HUES6 (cell line): ENCODE data around the gene FABP1.

Experiments used
- H3K27ac ChIP-seq: 2 replicates; pipeline ENCODE4 v1.7.0; 2013; ENCODE audit warnings: low read depth, mild to moderate bottlenecking, low read length, inconsistent platforms
- H3K27me3 ChIP-seq: 2 replicates; pipeline ENCODE4 v1.6.1; 2013; ENCODE audit warnings: low read length; ENCODE audit not compliant: control insufficient read depth, insufficient read depth
- H3K36me3 ChIP-seq: 2 replicates; pipeline ENCODE4 v1.6.1; 2013; ENCODE audit warnings: low read length; ENCODE audit not compliant: control insufficient read depth, insufficient read depth
- H3K4me1 ChIP-seq: 2 replicates; pipeline ENCODE4 v1.6.1; 2013; ENCODE audit warnings: low read length; ENCODE audit not compliant: control insufficient read depth, insufficient read depth
- H3K4me3 ChIP-seq: 2 replicates; pipeline ENCODE4 v1.5.1; 2013; ENCODE audit warnings: low read depth, low read length
- H3K9ac ChIP-seq: one replicate; pipeline ENCODE4 v1.6.1; 2013; ENCODE audit warnings: mild to moderate bottlenecking, low read length
- H3K9me3 ChIP-seq: 2 replicates; pipeline ENCODE4 v1.6.1; 2013; ENCODE audit warnings: low read depth, low read length; ENCODE audit not compliant: control insufficient read depth, insufficient read depth

The FABP1 gene

DNA sequence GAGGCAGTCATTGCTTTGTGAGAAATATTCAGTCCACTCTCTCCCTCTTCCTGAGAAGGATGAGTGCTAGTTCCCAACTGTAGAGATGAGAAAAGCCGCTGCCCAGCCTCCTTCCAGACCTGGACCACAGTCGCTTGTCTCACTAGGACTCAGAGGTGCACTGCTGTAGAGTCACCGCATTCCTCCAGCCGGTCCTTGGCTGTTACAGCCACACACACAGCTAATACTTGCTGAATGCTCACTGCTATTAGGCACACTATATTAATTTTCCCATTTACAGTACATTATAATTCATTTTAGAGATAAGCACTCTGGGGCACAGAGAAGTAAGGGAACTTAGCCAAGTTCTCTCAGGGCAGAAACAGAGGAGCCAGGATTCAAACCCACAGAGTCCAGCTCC, 10.0 kb upstream of the FABP1 start:
- peaks cover 12% of the 10 kb centered on the region; the same call in 1 of the 2 replicates for H3K27me3 ChIP-seq
- H3K36me3 ChIP-seq: no peaks in the 10 kb centered on the region
- no peak overlapping the region for H3K27ac ChIP-seq
- H3K4me3 ChIP-seq: no peak overlapping the region
- no peaks in the 10 kb centered on the region for H3K4me1 ChIP-seq
- H3K9me3 ChIP-seq: no peaks in the 10 kb centered on the region
- H3K9ac ChIP-seq: no peak overlapping the region

DNA sequence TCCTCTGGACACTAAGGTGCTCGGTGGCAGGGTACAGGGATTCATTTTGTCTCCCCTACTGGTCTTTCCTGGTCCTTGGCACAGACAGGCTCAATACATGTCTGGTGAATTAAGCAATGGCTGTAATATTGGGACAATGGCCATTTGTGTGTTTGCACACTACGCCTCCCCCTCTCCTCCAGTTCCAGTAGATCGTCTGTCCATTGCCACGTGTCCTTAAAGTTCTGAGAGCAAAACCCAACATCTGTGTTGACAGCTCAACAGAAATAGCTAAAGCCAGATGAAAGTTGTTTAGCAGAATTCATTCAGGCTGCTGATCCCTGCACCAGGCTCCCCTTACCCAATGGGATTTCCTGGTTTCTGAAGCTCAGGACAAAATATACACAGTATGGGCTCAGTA, 9.0 kb upstream of the FABP1 start:
- no peak overlapping the region for H3K9ac ChIP-seq
- no peaks in the 10 kb centered on the region for H3K9me3 ChIP-seq
- no peak overlapping the region for H3K27ac ChIP-seq
- no peaks in the 10 kb centered on the region for H3K36me3 ChIP-seq
- H3K4me1 ChIP-seq: no peaks in the 10 kb centered on the region
- H3K4me3 ChIP-seq: no peak overlapping the region
- peaks cover 12% of the 10 kb centered on the region; the same call in 1 of the 2 replicates for H3K27me3 ChIP-seq

DNA sequence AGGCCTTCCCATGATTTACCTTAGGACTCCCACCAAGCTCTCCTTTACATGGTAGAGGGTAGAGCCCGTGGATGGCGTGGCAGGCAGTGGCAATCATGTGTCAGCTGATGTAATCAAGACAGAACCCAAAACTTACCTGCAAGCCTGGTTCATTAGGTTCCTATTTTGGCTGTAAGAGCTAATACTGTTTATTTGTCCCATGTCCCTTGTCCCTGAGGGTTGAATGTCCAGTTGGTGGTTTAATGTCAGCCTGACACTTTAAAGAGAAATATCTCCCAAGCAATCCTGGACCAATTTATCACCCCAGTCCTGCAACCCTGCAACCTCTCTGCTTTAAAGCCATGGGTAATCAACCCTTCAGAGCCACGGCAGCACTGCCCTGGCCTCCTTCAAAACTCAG, 6.0 kb upstream of the FABP1 start:
- Histone ChIP-seq H3K9ac (no peak overlapping the region), H3K9me3 (no peaks in the 10 kb centered on the region), H3K4me3 (no peak overlapping the region), H3K4me1 (no peaks in the 10 kb centered on the region), H3K27me3 (peaks cover 9% of the 10 kb centered on the region; the same call in 1 of the 2 replicates), H3K27ac (no peak overlapping the region), H3K36me3 (no peaks in the 10 kb centered on the region)

DNA sequence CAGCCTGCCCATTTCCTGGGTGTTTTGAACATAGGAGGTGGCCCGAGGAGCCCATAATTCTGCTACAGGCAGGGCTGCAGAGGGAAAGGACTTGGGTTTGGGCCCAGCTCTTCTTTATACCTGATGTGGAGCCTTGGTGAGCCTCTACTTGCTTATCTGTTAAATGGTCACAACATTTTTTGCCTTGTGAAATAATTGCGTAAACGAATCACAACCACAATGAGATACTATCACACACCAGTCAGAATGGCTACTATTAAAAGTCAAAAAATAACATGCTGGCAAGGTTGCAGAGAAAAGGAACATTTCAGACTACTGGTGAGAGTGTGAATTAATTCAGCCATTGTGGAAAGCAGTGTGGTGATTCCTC, 4.1 kb upstream of the FABP1 start:
- H3K4me3 ChIP-seq: no peak overlapping the region
- no peaks in the 10 kb centered on the region for H3K9me3 ChIP-seq
- H3K27ac ChIP-seq: no peak overlapping the region
- no peaks in the 10 kb centered on the region for H3K36me3 ChIP-seq
- H3K27me3 ChIP-seq: peaks cover 9% of the 10 kb centered on the region; the same call in 1 of the 2 replicates
- H3K9ac ChIP-seq: no peak overlapping the region
- H3K4me1 ChIP-seq: no peaks in the 10 kb centered on the region

DNA sequence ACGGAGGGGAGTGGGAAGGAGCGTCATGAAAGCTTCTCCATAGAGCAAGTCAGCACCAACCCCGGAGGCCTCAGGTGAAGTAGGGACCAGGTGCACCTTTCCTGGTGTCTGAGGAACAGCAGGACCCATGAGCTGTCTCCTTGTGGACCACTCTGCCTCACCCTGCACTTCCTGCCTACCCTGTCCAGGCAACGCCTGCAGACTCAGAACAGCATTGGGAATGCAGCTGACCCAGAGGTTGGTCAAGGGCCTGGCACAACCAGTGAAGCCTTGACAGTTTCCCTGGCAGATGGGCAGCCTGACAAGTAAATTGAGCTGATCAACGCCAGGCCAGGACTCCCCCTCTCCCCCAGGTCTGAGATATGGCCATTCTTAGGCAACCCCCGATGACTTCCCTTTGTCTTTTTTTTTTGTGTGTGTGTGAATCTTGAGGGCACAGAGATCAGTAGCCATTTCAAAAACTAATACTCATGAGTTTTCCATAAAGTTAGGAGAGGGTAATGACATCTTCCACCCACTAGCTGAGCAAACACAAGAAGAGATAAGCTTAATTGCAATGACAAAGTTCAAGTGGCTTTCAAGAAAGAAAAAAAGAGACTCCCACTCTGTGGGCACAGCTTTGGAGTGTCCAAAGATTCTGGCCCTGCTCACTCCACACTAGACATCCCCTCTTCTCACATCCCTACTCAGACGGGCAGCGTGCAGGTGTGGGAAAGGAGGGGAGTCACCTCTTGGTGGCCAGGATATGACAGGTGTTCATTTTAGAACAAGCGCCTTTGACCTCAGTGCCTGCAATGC, 3.5 kb upstream of the FABP1 start:
- Histone ChIP-seq H3K9ac (no peak overlapping the region), H3K27ac (no peak overlapping the region), H3K9me3 (no peaks in the 10 kb centered on the region), H3K4me1 (no peaks in the 10 kb centered on the region), H3K4me3 (no peak overlapping the region), H3K36me3 (no peaks in the 10 kb centered on the region), H3K27me3 (peaks cover 7% of the 10 kb centered on the region; the same call in 1 of the 2 replicates)

DNA sequence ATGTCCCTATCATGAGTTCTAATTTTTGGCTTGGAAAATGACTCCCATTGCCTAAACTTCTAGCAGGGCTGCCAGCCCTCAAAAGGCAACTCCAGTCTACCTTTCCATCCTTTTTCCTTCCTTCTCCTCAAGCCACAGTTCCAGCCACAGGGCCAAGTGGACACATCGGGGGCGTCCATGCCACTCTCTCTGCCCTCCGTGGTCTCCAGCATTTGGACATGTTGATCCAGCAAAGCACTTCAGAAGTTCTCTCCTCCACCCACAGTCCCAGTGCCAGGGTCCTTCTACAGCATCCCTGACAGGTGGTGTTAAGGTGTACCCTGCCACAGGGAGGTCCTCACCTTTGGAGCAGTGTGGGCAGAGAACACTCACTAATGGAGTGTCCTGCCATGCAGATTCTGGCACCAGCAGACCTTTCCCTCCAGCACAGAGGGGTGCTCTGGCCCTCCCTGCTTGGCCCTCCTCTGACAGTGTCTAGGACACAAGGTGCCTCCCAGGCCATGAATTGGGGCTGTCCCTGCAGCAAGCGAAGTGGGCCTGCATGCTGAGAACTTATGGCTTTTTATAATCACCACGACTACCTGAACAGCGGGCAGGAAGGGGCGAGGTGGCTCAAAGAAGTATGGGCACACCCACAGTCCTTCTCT, 1.6 kb upstream of the FABP1 start:
- Histone ChIP-seq H3K27ac (no peak overlapping the region), H3K4me1 (no peaks in the 10 kb centered on the region), H3K4me3 (no peak overlapping the region), H3K9ac (no peak overlapping the region), H3K9me3 (no peaks in the 10 kb centered on the region), H3K27me3 (peaks cover 7% of the 10 kb centered on the region; the same call in 1 of the 2 replicates), H3K36me3 (no peaks in the 10 kb centered on the region)

DNA sequence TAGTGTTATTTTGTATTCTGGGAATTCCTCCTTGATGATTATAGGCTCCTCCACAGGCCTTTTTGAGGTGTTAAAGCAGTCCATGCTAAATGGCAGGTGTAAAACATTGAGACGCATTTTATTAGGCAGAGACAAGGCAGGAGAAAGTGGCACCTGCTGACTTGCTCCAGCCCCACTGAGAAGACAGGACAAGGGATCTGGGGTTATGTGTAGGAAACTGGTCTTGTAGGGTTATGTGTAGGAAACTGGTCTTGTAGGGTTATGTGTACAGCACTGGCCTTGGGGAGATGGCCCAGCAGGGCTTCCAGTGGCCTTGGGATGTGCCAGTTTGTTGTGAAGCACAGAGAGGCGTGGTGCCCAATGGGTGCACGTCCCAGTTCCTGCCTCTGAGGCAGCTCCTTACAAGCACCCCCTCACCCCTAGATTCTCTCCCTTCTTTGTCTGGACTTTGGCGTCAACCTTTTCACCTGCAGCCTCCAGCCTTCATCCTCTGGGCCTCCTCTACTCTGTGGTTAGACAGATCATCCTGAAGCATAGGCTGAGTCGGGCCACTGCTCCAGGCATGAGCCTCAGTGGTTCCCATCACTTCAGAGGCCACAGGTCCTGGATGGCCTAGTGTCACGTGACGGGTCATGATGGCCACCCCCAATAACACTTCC, 921 bp upstream of the FABP1 start:
- Histone ChIP-seq H3K27me3 (peaks cover 7% of the 10 kb centered on the region; the same call in 1 of the 2 replicates), H3K36me3 (no peaks in the 10 kb centered on the region), H3K4me3 (no peak overlapping the region), H3K9ac (no peak overlapping the region), H3K27ac (no peak overlapping the region), H3K9me3 (no peaks in the 10 kb centered on the region), H3K4me1 (no peaks in the 10 kb centered on the region)

DNA sequence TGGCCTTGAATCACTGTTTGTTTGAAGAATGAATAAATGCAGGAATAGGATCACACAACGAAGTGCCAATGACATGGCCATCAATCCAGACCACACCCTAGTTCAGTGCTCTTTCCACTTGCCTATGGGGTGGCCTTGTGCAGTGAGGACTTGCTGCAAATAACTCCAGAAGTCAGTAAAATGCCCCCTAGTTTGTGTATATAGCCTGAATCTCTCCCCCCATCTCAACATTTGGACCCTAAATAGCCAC, 299 bp downstream of the FABP1 start:
- H3K9ac ChIP-seq: no peak overlapping the region

DNA sequence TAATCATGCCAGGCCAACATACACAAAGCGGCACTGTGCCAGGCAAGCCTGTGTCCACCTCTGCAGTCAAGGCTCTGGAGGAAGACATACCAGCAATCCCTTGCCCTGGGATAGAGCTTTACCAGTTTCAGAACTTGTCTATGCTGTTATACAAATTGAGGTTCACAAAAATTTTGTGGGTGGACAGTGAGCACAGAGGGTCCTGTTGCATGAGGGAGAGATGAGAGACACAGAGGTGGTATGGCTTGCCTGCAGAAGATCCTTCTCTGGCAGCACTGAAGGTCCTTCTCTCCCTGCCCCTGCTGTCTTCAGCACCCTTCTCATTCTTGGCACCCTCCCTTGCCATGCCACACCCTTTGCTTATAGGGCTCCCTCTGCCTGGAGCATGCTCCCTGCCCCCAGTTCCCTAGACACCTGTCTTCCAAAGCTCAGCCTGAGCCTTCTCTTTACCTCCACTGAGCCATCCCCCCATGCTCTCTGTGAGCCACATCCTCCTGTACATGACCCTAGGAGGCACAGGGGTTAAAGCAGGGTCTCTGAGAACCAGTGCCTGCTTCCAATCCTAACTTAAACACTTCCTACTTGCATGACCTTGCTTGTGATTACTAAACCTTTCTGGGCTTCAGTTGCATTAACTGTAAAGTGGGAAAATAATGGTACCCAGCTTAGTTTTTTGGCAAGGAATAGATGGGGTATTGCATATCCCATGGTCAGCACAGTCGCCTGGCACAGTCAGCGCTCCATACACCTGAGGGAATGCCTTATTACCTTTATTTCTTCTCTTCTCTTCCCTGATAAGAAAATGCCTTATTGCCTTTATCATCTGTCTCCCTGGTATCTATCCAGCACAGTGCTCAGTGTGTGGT, 857 bp downstream of the FABP1 start:
- Histone ChIP-seq H3K4me3 (no peak overlapping the region), H3K9ac (no peak overlapping the region), H3K27ac (no peak overlapping the region)

More for the DNA sequence above, 299 bp downstream of the FABP1 start:
- Histone ChIP-seq H3K4me3 (no peak overlapping the region), H3K27ac (no peak overlapping the region), H3K27me3 (peaks cover 7% of the 10 kb centered on the region; the same call in 1 of the 2 replicates), H3K9me3 (no peaks in the 10 kb centered on the region), H3K4me1 (no peaks in the 10 kb centered on the region), H3K36me3 (no peaks in the 10 kb centered on the region)

DNA sequence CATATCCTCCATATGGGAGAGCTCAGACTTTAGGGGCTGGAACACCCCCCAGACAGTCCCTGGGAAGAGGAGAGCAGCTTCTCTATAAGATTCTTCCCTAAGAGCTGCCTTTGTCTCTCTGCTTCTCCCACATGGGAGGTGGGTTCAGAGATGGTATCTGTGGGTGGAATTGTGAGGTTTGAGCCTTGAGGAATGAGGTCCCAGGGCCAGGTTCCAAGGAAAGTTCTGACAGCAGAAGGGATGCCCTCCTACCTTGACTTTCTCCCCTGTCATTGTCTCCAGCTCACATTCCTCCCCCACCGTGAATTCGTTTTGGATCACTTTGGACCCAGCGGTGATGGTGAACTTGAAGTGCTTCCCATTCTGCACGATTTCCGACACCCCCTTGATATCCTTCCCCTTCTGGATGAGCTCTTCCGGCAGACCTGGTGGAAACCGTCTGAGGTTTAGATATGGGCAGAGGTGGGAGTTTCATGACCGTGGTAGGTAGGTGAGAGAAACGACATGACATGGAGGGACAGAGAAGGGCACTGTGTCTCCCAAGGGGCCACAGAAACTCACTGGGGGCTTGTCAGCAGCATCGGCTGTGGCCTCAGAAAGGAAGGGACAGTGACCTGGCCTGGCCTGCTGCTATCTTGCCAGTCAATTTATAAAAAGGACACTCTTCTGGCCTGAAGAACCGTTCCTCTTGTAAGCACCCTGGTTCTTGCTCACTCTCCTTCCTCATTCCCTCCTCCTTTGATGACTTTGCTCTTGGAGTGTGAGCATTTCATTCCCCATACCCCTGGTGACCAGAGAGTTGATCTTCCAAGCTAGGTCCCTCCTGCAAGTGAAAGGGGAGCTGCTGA, 1.7 kb downstream of the FABP1 start:
- Histone ChIP-seq H3K27ac (no peak overlapping the region), H3K4me3 (no peak overlapping the region), H3K27me3 (peaks cover 7% of the 10 kb centered on the region; the same call in 1 of the 2 replicates), H3K4me1 (no peaks in the 10 kb centered on the region), H3K36me3 (no peaks in the 10 kb centered on the region), H3K9ac (no peak overlapping the region), H3K9me3 (no peaks in the 10 kb centered on the region)

More for the DNA sequence above, 857 bp downstream of the FABP1 start:
- Histone ChIP-seq H3K36me3 (no peaks in the 10 kb centered on the region), H3K27me3 (peaks cover 7% of the 10 kb centered on the region; the same call in 1 of the 2 replicates), H3K9me3 (no peaks in the 10 kb centered on the region), H3K4me1 (no peaks in the 10 kb centered on the region)
